OCI-LY1 (cell line): ENCODE measurements around the gene OTOP3.

ENCODE experiments used
- H2AFZ ChIP-seq: fragments of 200-600 bp; sonication (generic), shearing (Covaris generic); 2 replicates; pipeline ENCODE4 v1.6.0; 2014; ENCODE audit warnings: antibody characterized with exemption, mild to moderate bottlenecking, low read length
- H3F3A ChIP-seq: fragments of 200-600 bp; sonication (generic), shearing (Covaris generic); 2 replicates; pipeline ENCODE4 v1.6.0; 2014; ENCODE audit warnings: mild to moderate bottlenecking, antibody characterized with exemption, low read length, moderate library complexity; ENCODE audit not compliant: insufficient read depth
- H3K27ac ChIP-seq: fragments of 200-600 bp; sonication (generic); 2 replicates; pipeline ENCODE4 v1.5.1; 2014; ENCODE audit warnings: low read length, mixed run types, mild to moderate bottlenecking, low read depth; ENCODE audit not compliant: poor library complexity, severe bottlenecking
- H3K27me3 ChIP-seq: fragments of 200-600 bp; sonication (generic); 2 replicates; pipeline ENCODE4 v1.6.0; 2014; ENCODE audit warnings: antibody characterized with exemption, mild to moderate bottlenecking, low read length, moderate library complexity; ENCODE audit not compliant: insufficient read depth
- H3K36me3 ChIP-seq: fragments of 200-600 bp; sonication (generic); 2 replicates; pipeline ENCODE4 v1.6.1; 2014; ENCODE audit warnings: mild to moderate bottlenecking, antibody characterized with exemption, low read length, moderate library complexity, mixed read lengths; ENCODE audit not compliant: insufficient read depth
- H3K4me1 ChIP-seq: fragments of 200-600 bp; sonication (generic); 2 replicates; pipeline ENCODE4 v1.5.1; 2014; ENCODE audit warnings: mild to moderate bottlenecking, low read length, moderate library complexity; ENCODE audit not compliant: insufficient read depth, severe bottlenecking
- H3K4me2 ChIP-seq: fragments of 200-600 bp; sonication (generic), shearing (Covaris generic); 2 replicates; pipeline ENCODE4 v1.6.1; 2014; ENCODE audit warnings: low read length
- H3K4me3 ChIP-seq: fragments of 200-600 bp; sonication (generic); 2 replicates; pipeline ENCODE4 v1.5.1; 2014; ENCODE audit warnings: low read length, low read depth, mild to moderate bottlenecking, mixed read lengths; ENCODE audit not compliant: poor library complexity, severe bottlenecking
- H3K79me2 ChIP-seq: fragments of 200-600 bp; shearing (Covaris generic); 2 replicates; pipeline ENCODE4 v1.6.1; 2016; ENCODE audit warnings: mixed run types, low read length, mixed read lengths; ENCODE audit not compliant: insufficient read depth
- H3K9ac ChIP-seq: fragments of 200-600 bp; sonication (generic), shearing (Covaris generic); 2 replicates; pipeline ENCODE4 v1.6.1; 2014; ENCODE audit warnings: mild to moderate bottlenecking, low read length, mixed read lengths
- H3K9me2 ChIP-seq: fragments of 200-600 bp; sonication (generic), shearing (Covaris generic); 2 replicates; pipeline ENCODE4 v1.6.1; 2014; ENCODE audit warnings: low read depth, mild to moderate bottlenecking, low read length, mixed read lengths
- H3K9me3 ChIP-seq: fragments of 200-600 bp; shearing (Covaris generic); 2 replicates; pipeline ENCODE4 v1.6.1; 2014; ENCODE audit warnings: low read length, mixed read lengths
- H4K20me1 ChIP-seq: fragments of 200-600 bp; sonication (generic), shearing (Covaris generic); 2 replicates; pipeline ENCODE4 v1.6.0; 2016; ENCODE audit warnings: mild to moderate bottlenecking, low read length; ENCODE audit not compliant: insufficient read depth
- EZH2 ChIP-seq: fragments of 200-600 bp; sonication (generic), shearing (Covaris generic); IDR thresholded peaks from 2 replicates; pipeline ENCODE4 v1.8.0; 2017; ENCODE audit warnings: borderline replicate concordance, mixed run types, mild to moderate bottlenecking, antibody characterized with exemption, low read length, moderate library complexity, mixed read lengths
- TF ChIP-seq, protein P1 (sequence below): fragments of 200-600 bp; sonication (generic), shearing (Covaris generic); IDR thresholded peaks from 2 replicates; pipeline ENCODE4 v1.5.1; 2017; ENCODE audit warnings: mild to moderate bottlenecking, antibody characterized with exemption, low read length, moderate library complexity, mixed read lengths

The OTOP3 gene

GRCh38 chr17:74956093-74956492 lies 20.4 kb downstream of the OTOP3 start:
- no peak overlapping the region for H3K27ac ChIP-seq
- H2AFZ ChIP-seq = no peak overlapping the region
- H3K36me3 ChIP-seq = no peaks in the 10 kb centered on the region
- peaks cover 3% of the 10 kb centered on the region for H3K4me1 ChIP-seq
- H3K9ac ChIP-seq = no peak overlapping the region
- H3K9me3 ChIP-seq = no peaks in the 10 kb centered on the region
- H3F3A ChIP-seq = no peaks in the 10 kb centered on the region
- no peak overlapping the region for H3K4me2 ChIP-seq
- H3K27me3 ChIP-seq = no peaks in the 10 kb centered on the region
- H3K79me2 ChIP-seq = no peaks in the 10 kb centered on the region
- no peaks in the 10 kb centered on the region for H4K20me1 ChIP-seq
- TF ChIP-seq EZH2 = no peak
- TF ChIP-seq, protein P1, sequence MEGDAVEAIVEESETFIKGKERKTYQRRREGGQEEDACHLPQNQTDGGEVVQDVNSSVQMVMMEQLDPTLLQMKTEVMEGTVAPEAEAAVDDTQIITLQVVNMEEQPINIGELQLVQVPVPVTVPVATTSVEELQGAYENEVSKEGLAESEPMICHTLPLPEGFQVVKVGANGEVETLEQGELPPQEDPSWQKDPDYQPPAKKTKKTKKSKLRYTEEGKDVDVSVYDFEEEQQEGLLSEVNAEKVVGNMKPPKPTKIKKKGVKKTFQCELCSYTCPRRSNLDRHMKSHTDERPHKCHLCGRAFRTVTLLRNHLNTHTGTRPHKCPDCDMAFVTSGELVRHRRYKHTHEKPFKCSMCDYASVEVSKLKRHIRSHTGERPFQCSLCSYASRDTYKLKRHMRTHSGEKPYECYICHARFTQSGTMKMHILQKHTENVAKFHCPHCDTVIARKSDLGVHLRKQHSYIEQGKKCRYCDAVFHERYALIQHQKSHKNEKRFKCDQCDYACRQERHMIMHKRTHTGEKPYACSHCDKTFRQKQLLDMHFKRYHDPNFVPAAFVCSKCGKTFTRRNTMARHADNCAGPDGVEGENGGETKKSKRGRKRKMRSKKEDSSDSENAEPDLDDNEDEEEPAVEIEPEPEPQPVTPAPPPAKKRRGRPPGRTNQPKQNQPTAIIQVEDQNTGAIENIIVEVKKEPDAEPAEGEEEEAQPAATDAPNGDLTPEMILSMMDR = no peak
- H3K4me3 ChIP-seq = no peak overlapping the region
- H3K9me2 ChIP-seq = no peaks in the 10 kb centered on the region

DNA sequence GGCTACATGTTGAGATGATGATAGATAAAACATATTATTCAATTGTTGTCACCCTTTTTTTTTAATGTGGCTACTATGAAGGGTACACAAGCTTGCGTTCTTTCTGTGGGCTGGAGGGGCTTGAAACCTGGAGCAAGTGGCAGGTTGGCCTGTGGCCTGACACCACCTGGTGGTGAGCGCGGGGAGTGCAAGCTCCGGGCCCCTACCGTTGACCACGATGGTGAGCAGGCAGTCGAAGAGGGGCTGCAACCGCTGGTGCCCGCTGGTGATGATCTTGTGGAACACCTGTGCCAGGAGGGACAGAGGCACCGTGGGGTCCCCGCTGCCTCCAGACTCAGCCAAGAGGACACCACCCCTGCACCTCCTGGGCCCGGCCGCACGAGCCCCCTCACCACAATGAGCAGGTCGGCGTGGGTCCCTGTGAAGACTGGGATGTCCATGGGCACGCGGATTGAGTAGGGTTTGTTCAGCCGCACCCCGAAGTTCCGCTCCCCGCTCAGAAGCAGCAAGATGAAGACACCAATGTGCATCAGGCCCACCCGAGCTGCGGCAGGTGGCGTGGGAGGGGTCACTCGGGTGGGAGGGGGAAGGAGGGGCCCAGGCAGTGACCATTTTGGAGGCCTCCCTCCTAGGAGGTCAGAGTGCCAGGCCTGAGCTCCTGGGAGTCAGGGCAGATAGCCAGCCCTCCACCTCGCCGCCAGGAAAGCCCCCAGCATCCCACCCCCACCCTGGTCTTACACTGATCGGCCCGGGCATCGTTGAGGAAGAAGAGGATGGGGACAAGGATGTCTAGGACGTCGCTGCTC lies 22.4 kb downstream of the OTOP3 start:
- Histone ChIP-seq H3K27me3 (no peaks in the 10 kb centered on the region), H3K9me2 (no peaks in the 10 kb centered on the region), H3K4me1 (peaks cover 3% of the 10 kb centered on the region), H4K20me1 (no peaks in the 10 kb centered on the region), H3F3A (no peaks in the 10 kb centered on the region), H3K36me3 (no peaks in the 10 kb centered on the region), H3K9me3 (no peaks in the 10 kb centered on the region), H3K4me3 (no peak overlapping the region), H3K9ac (no peak overlapping the region), H3K79me2 (no peaks in the 10 kb centered on the region), H3K27ac (no peak overlapping the region), H3K4me2 (no peak overlapping the region), H2AFZ (no peak overlapping the region)
- TF ChIP-seq, protein P1 = peak; percentile 87
- no peak for TF ChIP-seq EZH2

- H3K9me2 ChIP-seq = no peaks in the 10 kb centered on the region
- no peaks in the 10 kb centered on the region for H3F3A ChIP-seq
- no peak overlapping the region for H3K9ac ChIP-seq
- H3K4me1 ChIP-seq = peaks cover 3% of the 10 kb centered on the region
- no peak overlapping the region for H3K4me3 ChIP-seq
- TF ChIP-seq, protein P1 = no peak
- no peak for TF ChIP-seq EZH2
- H3K4me2 ChIP-seq = no peak overlapping the region
- H3K27me3 ChIP-seq = no peaks in the 10 kb centered on the region; the same call in 1 of the 2 replicates
- no peaks in the 10 kb centered on the region for H4K20me1 ChIP-seq
- no peaks in the 10 kb centered on the region for H3K79me2 ChIP-seq
- no peak overlapping the region for H3K27ac ChIP-seq
- no peak overlapping the region for H2AFZ ChIP-seq
- no peaks in the 10 kb centered on the region for H3K9me3 ChIP-seq
- H3K36me3 ChIP-seq = no peaks in the 10 kb centered on the region
Measured at GRCh38 chr17:74959826-74960515, 24.3 kb downstream of the OTOP3 start.
